Vagina (tissue), 2 donors: ENCODE measurements around the gene KRT81. TPM values are rescaled to one million over a fixed set of nuclear protein-coding genes. Genes with fewer than 3 reads are reported as not detected.

ENCODE experiments used
- DNase-seq, 2 donors: peaks; one replicate each; pipeline ENCODE4 v3.0.0-alpha.2; 2017; ENCODE audit errors: extremely low spot score in 2 of 2
- H3K27ac ChIP-seq: fragments of 200-600 bp; sonication (generic); one replicate; pipeline ENCODE4 v1.5.1; 2019
- H3K27me3 ChIP-seq: fragments of 200-600 bp; sonication (generic); one replicate; pipeline ENCODE4 v1.5.1; 2019
- H3K36me3 ChIP-seq, 2 donors: fragments of 200-600 bp; sonication (generic); one replicate each; pipeline ENCODE4 v1.5.1; 2017 to 2019
- H3K4me1 ChIP-seq: fragments of 200-600 bp; sonication (generic); one replicate; pipeline ENCODE4 v1.5.1; 2019
- H3K4me3 ChIP-seq, 2 donors: fragments of 200-600 bp; sonication (generic); 1 replicate in 1 of 2; 2 replicates in 1 of 2; pipeline ENCODE4 v1.5.1; 2016 to 2019
- H3K9me3 ChIP-seq: fragments of 200-600 bp; sonication (generic); one replicate; pipeline ENCODE4 v1.5.1; 2019
- CTCF ChIP-seq, 3 experiments: fragments of 450-650 bp in 2 of 3; fragments of 200-600 bp in 1 of 3; sonication (generic) in 1 of 3; IDR thresholded peaks; one replicate each; pipeline ENCODE4 v1.5.1; 2017 to 2019; ENCODE audit warnings: antibody characterized with exemption in 3 of 3, mild to moderate bottlenecking in 2 of 3, moderate library complexity in 2 of 3
- POLR2A ChIP-seq, 2 donors: fragments of 450-650 bp; IDR thresholded peaks; one replicate each; pipeline ENCODE4 v1.6.1; 2017; ENCODE audit warnings: antibody characterized with exemption in 2 of 2, mild to moderate bottlenecking in 2 of 2, moderate library complexity in 2 of 2
- POLR2AphosphoS5 ChIP-seq, 2 donors: sonication (generic); formaldehyde crosslinking; IDR thresholded peaks; one replicate each; pipeline ENCODE4 v1.9.0; 2017; ENCODE audit warnings: antibody characterized with exemption in 2 of 2, mild to moderate bottlenecking in 2 of 2, low read depth in 1 of 2; ENCODE audit not compliant: insufficient read depth in 1 of 2
- intact Hi-C: fragments of 100-400 bp; cut with DNase I; formaldehyde crosslinking; loops from one replicate; pipeline ENCODE4 v1.15.1; 2023
- total RNA-seq: library from RNA; depleted of rRNA; stranded (reverse); fragments of >200 nt; gene quantifications from one replicate; pipeline ENCODE4 v1.2.3, GENCODE V29; 2016

Gene KRT81
- total RNA-seq, 1 donor from 2014 or later: not detected

- no peaks in the 10 kb centered on the region for H3K27me3 ChIP-seq
- no peak for DNase-seq
- no peaks in the 10 kb centered on the region for H3K9me3 ChIP-seq
- H3K36me3 ChIP-seq: no peaks in the 10 kb centered on the region
- intact Hi-C loops: no loop called here
- peaks cover 7% of the 10 kb centered on the region for H3K4me1 ChIP-seq
- no peak overlapping the region for H3K4me3 ChIP-seq
- no peak for TF ChIP-seq POLR2A (IDR thresholded peaks at IDR 0.05)
- TF ChIP-seq CTCF (IDR thresholded peaks at IDR 0.05): no peak
- TF ChIP-seq POLR2AphosphoS5 (IDR thresholded peaks at IDR 0.05; ENCODE audit: insufficient read depth in 1 of 2, low read depth in 1 of 2): no peak
- no peak overlapping the region for H3K27ac ChIP-seq
Measured at GRCh38 chr12:52323416-52324152, 32.2 kb upstream of the KRT81 start.

GRCh38 chr12:52323001-52323400 lies 31.7 kb upstream of the KRT81 start:
- Histone ChIP-seq H3K9me3 (no peaks in the 10 kb centered on the region), H3K27ac (no peak overlapping the region), H3K4me1 (peaks cover 4% of the 10 kb centered on the region), H3K27me3 (no peaks in the 10 kb centered on the region), H3K36me3 (no peaks in the 10 kb centered on the region), H3K4me3 (no peak overlapping the region)
- no peak for DNase-seq
- intact Hi-C loops: no loop called here
- TF ChIP-seq POLR2AphosphoS5 (IDR thresholded peaks at IDR 0.05; ENCODE audit: insufficient read depth in 1 of 2, low read depth in 1 of 2) (no peak), POLR2A (IDR thresholded peaks at IDR 0.05) (no peak), CTCF (IDR thresholded peaks at IDR 0.05) (no peak)

DNA sequence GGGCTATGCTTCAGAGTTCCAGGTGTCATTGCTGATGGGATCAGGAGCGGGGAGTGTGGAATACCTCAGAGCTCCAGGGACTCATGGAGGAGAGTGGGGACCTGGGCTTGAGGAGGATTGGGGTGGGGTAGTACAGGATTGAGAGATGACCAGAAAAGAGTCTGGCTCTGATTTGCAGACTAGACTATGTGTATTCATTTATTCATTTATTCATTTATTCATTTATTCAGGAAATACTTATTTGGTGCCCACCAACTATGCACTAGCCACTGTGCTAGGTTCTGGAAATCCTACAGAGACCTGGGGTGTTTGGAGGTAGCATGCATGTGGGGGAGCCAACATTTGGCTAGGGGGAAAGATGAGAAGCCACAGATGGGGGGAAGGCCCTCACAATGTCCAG lies 30.7 kb upstream of the KRT81 start:
- no peaks in the 10 kb centered on the region for H3K36me3 ChIP-seq

GRCh38 chr12:52321418-52321817 lies 30.1 kb upstream of the KRT81 start:
- TF ChIP-seq POLR2A (IDR thresholded peaks at IDR 0.05): no peak
- Histone ChIP-seq H3K4me1 (no peaks in the 10 kb centered on the region), H3K36me3 (no peaks in the 10 kb centered on the region), H3K27ac (no peak overlapping the region), H3K9me3 (no peaks in the 10 kb centered on the region), H3K4me3 (no peak overlapping the region), H3K27me3 (no peaks in the 10 kb centered on the region)
- no peak for DNase-seq
- intact Hi-C loops: no loop called here

More for the DNA sequence above, 30.7 kb upstream of the KRT81 start:
- DNase-seq: no peak
- H3K4me1 ChIP-seq: no peaks in the 10 kb centered on the region
- no peaks in the 10 kb centered on the region for H3K9me3 ChIP-seq
- no peak overlapping the region for H3K4me3 ChIP-seq
- H3K27me3 ChIP-seq: no peaks in the 10 kb centered on the region
- intact Hi-C loops: no loop called here
- H3K27ac ChIP-seq: no peak overlapping the region
- no peak for TF ChIP-seq POLR2AphosphoS5 (IDR thresholded peaks at IDR 0.05; ENCODE audit: insufficient read depth in 1 of 2, low read depth in 1 of 2)
- TF ChIP-seq POLR2A (IDR thresholded peaks at IDR 0.05): no peak
- no peak for TF ChIP-seq CTCF (IDR thresholded peaks at IDR 0.05)

DNA sequence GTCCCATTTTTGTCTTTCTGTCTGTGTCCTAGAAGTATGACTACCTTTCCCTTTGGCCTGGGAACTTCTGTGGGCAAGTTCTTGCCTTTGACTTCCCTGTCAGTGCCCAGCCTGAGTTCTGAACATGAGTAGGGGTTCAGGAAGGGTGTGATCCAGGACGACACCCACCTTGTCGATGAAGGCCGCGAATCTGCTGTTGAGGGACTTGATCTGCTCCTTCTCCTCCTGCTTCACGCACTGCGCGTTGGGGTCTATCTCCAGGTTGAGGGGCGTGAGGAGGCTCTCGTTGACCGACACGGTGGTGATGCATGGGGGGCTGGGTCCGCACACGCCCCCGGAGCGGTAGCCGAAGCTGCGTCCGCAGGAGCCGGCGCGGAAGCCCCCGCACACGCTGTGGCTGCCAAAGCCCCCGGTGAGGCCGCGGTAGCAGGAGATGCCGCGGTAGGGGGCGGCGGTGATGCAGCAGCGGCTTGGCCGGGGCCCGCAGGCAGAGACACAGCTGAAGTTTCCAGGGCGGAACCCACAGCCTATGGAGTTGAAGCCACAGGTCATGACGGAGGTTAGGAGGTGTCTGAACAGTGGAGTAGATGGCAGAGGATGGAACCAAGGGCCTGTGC lies 29.6 kb upstream of the KRT81 start, which contains the start of gene KRT83:
KRT83 (minus strand) TSS at position 615 of the 617 bp plus-strand sequence; CDS start at position 552, 63 bp downstream.
- H3K27ac ChIP-seq: no peak within 1 kb of the TSS
- H3K9me3 ChIP-seq: no peaks in the 10 kb centered on the region
- H3K36me3 ChIP-seq: no peaks in the 10 kb centered on the region
- H3K27me3 ChIP-seq: no peaks in the 10 kb centered on the region
- DNase-seq: no peak
- H3K4me1 ChIP-seq: no peaks in the 10 kb centered on the region
- no peak within 1 kb of the TSS for H3K4me3 ChIP-seq
- intact Hi-C loops: no loop called here
- no peak for TF ChIP-seq POLR2A (IDR thresholded peaks at IDR 0.05)
- TF ChIP-seq CTCF (IDR thresholded peaks at IDR 0.05): no peak
- no peak for TF ChIP-seq POLR2AphosphoS5 (IDR thresholded peaks at IDR 0.05; ENCODE audit: insufficient read depth in 1 of 2, low read depth in 1 of 2)
